Activated CD8-positive, alpha-beta memory T cell treated with anti-CD3 and anti-CD28 coated beads, Interleukin-2, amount 50 U/mL, for 24 hours (primary cell): ENCODE measurements around the gene PAX2.

ENCODE experiments used
- DNase-seq: peaks from one replicate; pipeline ENCODE4 v3.0.0-alpha.2; 2020; ENCODE audit errors: extremely low read depth

PAX2 gene

DNA sequence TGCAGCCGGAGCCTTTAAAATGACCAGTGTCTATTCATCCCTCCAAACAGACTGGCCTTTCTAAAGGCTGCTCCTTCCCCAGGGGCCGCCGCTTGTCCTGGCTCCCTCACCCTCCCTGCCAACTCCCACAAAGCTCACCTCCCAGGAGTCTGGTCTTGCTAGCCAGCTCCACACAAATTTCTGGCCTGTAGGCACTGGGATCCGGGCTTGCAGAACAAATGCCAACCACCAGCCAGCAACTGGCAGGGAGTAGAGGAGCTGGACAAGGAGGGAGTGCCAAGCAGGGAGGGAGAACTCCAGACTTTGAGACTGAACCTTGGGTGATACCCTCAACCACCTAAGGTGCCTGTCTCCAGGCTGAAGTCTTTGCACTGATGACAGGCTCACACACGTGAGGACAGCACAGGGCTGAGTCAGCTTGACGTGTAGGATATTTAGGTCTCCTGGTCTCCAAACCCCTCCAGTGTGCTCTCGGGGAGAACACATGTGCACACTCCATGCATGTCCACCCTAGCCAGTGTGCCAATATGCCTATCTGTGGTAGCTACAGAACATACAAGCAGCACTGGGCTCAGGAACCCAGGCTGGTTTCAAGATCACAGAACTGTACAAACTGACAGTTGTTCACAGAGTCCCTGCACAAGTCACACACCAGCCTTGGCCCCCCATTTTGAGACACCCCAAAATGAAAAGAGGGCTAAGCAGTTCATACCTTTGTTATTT lies 6.0 kb downstream of the PAX2 start:
- DNase-seq: no peak

GRCh38 chr10:100755821-100756220 lies 10.4 kb downstream of the PAX2 start:
- no peak for DNase-seq

- DNase-seq: no peak
Observed at GRCh38 chr10:100759331-100759730, 13.9 kb downstream of the PAX2 start.

- no peak for DNase-seq
Observed at GRCh38 chr10:100760726-100761125, 15.3 kb downstream of the PAX2 start.

GRCh38 chr10:100761191-100761590 lies 15.8 kb downstream of the PAX2 start:
- DNase-seq: no peak

GRCh38 chr10:100763043-100763747 lies 17.8 kb downstream of the PAX2 start:
- DNase-seq: no peak

DNA sequence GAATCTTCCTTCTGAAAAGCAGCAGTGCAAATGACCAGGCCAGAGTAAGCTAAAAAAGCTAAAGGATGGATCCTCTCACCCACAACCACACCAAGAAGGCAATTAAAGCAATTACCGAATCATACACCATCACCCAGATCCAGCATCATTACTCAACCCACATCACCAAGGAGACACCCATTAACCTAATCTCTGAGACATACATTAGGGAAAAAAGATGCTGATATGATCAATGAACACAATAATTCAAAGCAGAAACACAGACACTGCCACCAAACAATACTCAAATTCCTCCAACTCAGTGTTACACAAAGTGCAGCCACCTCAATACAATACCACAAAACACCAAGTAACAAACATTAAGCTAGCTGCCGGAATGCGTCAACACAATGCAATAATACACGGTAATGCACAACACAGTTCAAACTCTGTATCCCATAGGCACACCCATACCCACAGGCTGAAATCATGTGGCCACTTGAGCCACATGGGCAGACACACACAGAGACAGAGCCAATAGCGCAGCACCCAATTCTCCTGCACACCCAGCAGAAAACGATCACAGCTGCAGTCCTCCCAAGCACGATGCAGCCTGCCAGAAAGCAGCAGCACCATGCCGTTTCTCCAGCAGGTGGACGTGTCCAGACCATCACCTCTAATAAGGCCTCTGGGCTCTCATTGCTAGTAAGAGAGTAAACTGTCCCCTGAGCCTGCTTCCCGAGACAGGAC lies 21.5 kb downstream of the PAX2 start:
- DNase-seq: no peak

DNA sequence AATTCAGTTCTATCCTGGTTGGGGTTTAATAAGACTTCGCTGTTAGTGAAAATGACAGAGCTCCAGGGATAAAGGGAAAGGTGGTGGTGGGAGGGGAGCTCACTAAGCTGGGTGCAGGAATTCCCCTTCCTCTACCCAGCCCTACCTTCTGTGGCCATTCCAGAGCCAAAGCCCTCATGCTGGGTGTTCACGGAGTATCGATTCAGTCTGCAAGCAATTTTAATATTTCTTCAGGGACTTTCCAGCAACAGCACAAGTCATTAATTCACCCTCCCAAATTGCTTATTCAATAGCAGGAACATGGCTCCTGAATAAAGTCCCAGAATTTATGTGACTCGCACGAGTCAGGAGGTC lies 22.0 kb downstream of the PAX2 start:
- no peak for DNase-seq

DNA sequence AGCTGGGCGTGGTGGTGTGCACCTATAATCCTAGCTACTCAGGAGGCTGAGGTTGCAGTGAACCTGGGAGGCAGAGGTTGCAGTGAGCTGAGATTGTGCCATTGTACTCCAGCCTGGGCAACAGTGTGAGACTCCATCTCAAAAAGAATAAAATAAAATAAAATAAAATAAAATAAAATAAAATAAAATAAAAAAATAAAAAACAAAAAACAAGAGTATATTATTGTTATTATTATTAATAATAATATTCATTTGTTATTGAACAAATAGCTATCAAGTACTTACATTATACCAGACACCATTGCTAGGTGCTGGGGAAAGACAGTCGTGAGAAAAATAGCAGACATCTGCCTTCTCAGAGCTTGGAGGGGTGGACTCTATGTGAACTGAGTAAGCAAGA lies 24.1 kb downstream of the PAX2 start:
- DNase-seq: no peak

GRCh38 chr10:100773646-100774045 lies 28.3 kb downstream of the PAX2 start:
- no peak for DNase-seq

- DNase-seq: no peak
Observed at GRCh38 chr10:100774223-100774622, 28.8 kb downstream of the PAX2 start.

DNA sequence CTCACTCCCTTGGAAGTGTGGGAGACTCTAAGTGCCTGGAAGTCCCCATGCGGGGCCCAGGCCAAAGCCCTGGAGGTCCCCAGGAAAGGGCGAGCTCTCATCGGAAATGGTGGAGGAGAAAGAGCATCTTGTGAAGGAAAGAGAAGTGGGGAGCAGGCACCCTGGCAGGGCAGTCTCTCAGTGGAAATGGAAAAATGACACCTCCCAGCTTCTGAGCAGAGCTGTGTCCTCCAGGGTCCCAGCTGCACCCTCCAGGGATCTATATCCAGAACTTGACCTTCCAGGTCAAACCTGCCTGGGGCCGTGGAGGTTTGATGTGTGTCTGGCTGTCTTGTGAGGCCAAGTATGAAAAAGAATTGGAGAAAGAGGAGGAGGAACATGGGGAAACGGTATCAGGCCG lies 29.5 kb downstream of the PAX2 start:
- no peak for DNase-seq

GRCh38 chr10:100775386-100775785 lies 30.0 kb downstream of the PAX2 start:
- DNase-seq: no peak

DNA sequence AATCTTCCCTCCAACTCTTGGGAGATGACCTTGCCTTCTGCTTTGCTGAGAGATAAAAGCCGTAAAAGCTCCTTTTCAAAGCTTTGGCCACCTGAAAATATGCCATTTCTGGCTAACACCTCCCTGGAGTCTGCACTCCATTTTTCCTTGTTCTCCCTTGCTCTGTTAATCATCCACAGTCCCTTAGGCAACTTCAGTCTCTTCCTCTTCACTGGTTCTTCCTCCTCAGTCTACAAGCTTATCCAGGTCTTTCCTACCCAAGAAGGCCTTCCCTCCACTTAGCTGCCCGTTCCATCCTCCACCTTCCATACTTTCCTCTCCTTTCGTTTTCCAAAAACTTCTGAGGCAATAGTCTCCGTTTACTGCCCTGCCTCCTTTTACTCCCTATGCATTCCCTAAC lies 30.5 kb downstream of the PAX2 start:
- DNase-seq: no peak

DNA sequence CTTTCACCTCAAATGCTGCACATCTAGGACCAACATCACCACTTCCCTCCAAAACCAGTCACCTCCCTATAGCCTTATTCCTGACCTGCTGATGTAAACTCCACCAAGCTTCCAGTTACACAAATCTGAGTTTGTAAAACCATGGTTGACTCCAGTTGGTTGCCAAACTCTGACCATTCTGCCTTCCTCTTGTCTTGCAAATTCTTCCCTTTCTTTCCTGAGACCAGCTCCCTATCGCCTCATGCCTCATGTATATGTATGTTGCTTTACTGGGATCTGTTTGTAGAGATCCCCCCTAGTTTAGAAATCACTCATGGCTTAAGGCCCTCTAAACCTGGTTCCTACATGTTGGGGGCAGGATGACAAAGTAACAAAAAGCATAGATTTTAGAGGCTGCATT lies 31.3 kb downstream of the PAX2 start:
- no peak for DNase-seq

DNA sequence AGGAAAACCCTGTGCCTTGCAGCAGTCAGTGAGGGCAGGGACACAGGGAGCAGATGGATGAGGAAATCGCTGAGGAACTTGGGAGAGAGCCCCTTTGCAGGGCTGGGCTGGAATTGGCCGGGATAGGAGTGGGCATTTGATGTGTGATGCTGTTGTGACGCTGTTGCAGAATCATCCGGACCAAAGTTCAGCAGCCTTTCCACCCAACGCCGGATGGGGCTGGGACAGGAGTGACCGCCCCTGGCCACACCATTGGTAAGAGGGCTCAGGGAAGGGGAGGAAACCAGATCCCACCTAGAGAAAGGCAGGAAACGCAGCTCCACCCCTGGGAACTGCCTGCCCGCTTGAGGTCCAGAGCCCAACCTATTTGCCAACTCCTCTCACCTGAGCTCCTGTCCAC lies 33.9 kb downstream of the PAX2 start:
- no peak for DNase-seq

DNA sequence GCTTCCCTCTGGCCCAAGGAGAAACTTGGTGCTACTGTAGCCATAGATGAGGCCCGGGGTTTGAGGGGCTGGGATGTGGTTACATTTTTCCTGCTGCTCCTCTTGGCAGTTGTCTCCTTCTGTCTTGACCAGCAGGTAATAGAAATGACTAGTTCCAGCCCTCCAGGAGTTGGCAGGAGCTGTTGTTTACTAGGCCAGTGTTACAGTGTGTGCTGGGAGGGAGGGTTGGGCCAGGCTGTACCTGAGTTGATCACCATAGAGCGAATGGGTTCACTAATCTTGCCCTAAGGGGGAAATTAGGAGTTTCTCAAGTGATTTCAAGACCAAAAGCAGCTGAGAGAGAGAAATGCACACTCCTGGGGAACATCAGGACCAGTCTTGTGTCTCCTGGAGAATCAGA lies 34.9 kb downstream of the PAX2 start:
- no peak for DNase-seq

DNA sequence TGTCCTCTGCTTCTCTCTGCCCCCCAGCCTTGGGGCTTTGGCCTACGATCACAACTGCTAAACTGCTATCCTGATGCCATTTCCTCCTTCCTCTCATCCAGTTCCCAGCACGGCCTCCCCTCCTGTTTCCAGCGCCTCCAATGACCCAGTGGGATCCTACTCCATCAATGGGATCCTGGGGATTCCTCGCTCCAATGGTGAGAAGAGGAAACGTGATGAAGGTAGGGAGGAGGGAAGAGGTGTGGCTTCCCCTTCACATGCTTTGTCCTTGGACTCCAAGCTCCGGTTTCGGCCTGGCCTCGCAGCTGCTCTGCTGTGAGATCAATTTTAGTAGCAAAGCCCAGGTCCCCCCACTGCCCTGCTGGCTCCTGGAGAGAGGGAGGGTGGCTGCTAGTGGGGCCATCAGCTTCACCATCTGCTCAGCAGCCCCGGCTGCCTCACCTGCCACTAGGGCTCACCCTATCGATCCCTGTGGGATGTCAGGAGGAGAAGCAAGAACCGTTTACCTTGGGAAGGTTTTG lies 35.8 kb downstream of the PAX2 start:
- DNase-seq: no peak

DNA sequence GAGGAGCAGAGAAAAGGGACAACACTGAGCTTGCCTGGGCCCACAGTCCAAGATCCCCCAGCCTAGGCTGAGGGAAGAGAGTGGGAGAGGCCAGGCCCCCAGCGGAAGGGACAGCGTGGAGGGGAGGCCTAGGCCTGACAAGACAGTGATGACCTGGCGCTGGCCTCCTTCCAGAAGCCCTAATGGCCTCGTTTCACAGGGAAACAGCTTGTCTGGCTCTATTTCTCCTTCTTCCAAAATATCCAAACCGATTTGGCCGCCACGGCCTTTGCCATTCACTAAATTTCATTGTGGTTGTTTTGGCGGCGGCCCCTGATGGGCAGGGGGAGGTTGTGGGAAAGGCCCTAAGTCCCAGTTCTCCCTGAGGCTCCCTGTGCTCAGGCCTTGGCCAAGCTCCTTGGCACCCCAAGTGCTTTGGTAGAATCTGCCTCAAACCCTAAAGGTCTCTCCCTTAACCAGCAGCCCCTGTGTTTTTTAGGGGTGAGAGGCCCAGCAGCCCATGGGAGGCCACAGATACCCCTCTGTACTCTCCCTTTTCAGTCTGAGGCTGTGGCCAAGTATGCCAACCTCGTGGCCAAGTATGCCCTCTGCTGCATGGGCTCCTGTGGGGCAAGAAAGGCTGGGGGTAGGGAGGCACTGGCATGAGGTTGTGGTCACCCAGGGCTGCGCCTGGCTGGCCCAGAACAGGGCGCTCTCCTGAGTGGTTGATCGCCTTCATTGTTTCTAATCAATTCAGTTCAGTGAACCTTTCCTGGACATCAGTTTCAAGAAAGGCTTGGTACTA lies 37.3 kb downstream of the PAX2 start:
- no peak for DNase-seq

GRCh38 chr10:100784126-100784525 lies 38.7 kb downstream of the PAX2 start:
- DNase-seq: no peak

GRCh38 chr10:100786591-100786990 lies 41.2 kb downstream of the PAX2 start:
- DNase-seq: no peak
